Vein endothelial cell (primary cell): ENCODE results near the gene GIMAP7. TPM values are rescaled to one million over a fixed set of nuclear protein-coding genes. Genes with fewer than 3 reads are reported as not detected.

Experiments
- total RNA-seq: library from RNA; depleted of rRNA; stranded (reverse); fragments of >200 nt; gene quantifications from 2 replicates; pipeline ENCODE4 v1.2.3, GENCODE V29; 2012

Gene GIMAP7
- total RNA-seq = 25.2 and 31.6 TPM in 2 replicates

GRCh38 chr7:150514748-150515222 is at the start of gene GIMAP7:
GIMAP7 (plus strand) TSS chr7:150514872; CDS start chr7:150519975, 5,103 bp downstream.

GRCh38 chr7:150567169-150567568 is 52.5 kb downstream of the GIMAP7 start, which contains the start of gene GIMAP4:
GIMAP4 (plus strand) TSS chr7:150567390; CDS start chr7:150569902, 2,512 bp downstream.

Other genes with a start within 250 kb of the GIMAP7 start
- gene LRRC61, start 191.5 kb upstream of the GIMAP7 start, total RNA-seq = 0.29 and 2.0 TPM in 2 replicates
- gene ACTR3C, start 191.3 kb upstream of the GIMAP7 start, total RNA-seq = 0.67 and 2.0 TPM in 2 replicates
- not detected in 2 replicates for gene RARRES2, start 173.2 kb upstream of the GIMAP7 start, total RNA-seq
- 125 and 130 TPM in 2 replicates for gene REPIN1, start 146.1 kb upstream of the GIMAP7 start, total RNA-seq
- 4.8 and 6.9 TPM in 2 replicates for gene ZNF775, start 135.5 kb upstream of the GIMAP7 start, total RNA-seq
- gene GIMAP8, start 64.2 kb upstream of the GIMAP7 start, total RNA-seq = 49.6 and 68.7 TPM in 2 replicates
- gene GIMAP4, start 52.5 kb downstream of the GIMAP7 start, total RNA-seq = 134 and 166 TPM in 2 replicates
- gene GIMAP6, start 117.5 kb downstream of the GIMAP7 start, total RNA-seq = 171 and 211 TPM in 2 replicates
- gene GIMAP2, start 170.8 kb downstream of the GIMAP7 start, total RNA-seq = 32.3 and 39.2 TPM in 2 replicates
- gene GIMAP1, start 201.7 kb downstream of the GIMAP7 start, total RNA-seq = 13.8 and 14.4 TPM in 2 replicates
- 63.7 and 101 TPM in 2 replicates for gene GIMAP5, start 222.5 kb downstream of the GIMAP7 start, total RNA-seq